Activated CD4-positive, alpha-beta T cell treated with anti-CD3 and anti-CD28 coated beads for 24 hours (primary cell): ENCODE results near the gene GRIA2.

Experiments used
- DNase-seq, 2 donors: peaks; one replicate each; pipeline ENCODE4 v3.0.0-alpha.2; 2020; ENCODE audit warnings: low read depth in 2 of 2

The GRIA2 gene

GRCh38 chr4:157372567-157372966, 152.0 kb downstream of the GRIA2 start:
- no peak for DNase-seq

- no peak for DNase-seq
Observed at GRCh38 chr4:157389741-157390140, 169.2 kb downstream of the GRIA2 start.

- no peak for DNase-seq
Observed at GRCh38 chr4:157405070-157405469, 184.5 kb downstream of the GRIA2 start.
